Uterus (tissue), 2 donors: ENCODE measurements around the gene ROCK2.

Experiments used
- CTCF ChIP-seq, 4 experiments: fragments of 200-600 bp in 2 of 4; fragments of 450-650 bp in 2 of 4; sonication (generic) in 2 of 4; IDR thresholded peaks; one replicate each; pipeline ENCODE4 v1.5.1; 2016 to 2019; ENCODE audit warnings: antibody characterized with exemption in 4 of 4, mild to moderate bottlenecking in 2 of 4, moderate library complexity in 1 of 4
- POLR2A ChIP-seq, 2 donors: fragments of 450-650 bp; IDR thresholded peaks; one replicate each; pipeline ENCODE4 v1.6.1; 2016; ENCODE audit warnings: antibody characterized with exemption in 2 of 2, mild to moderate bottlenecking in 1 of 2, moderate library complexity in 1 of 2

GRCh38 chr2:11213975-11214374 lies 130.5 kb downstream of the ROCK2 start:
- no peak for TF ChIP-seq CTCF (IDR thresholded peaks at IDR 0.05)
- no peak for TF ChIP-seq POLR2A (IDR thresholded peaks at IDR 0.05)
